Erythroblast (primary cell): ENCODE data around the gene HMOX1.

Source experiments
- GATA1 ChIP-seq: IDR thresholded peaks from 2 replicates; pipeline ENCODE4 v1.6.1; 2011; ENCODE audit warnings: low read depth, mild to moderate bottlenecking, control low read depth, low read length, moderate library complexity
- POLR2A ChIP-seq: IDR thresholded peaks from 2 replicates; pipeline ENCODE4 v1.6.1; 2011; ENCODE audit warnings: mild to moderate bottlenecking, low read length

- no peak for TF ChIP-seq POLR2A
- no peak for TF ChIP-seq GATA1
Measured at GRCh38 chr22:35413624-35414023, 32.7 kb downstream of the HMOX1 start.
